Neural cell (in vitro differentiated cells): Measurements from ENCODE around the gene DUSP22.

Source experiments
- EP300 ChIP-seq: fragments of 450-650 bp; conservative IDR thresholded peaks from 2 replicates; pipeline ENCODE4 v1.6.1; 2014; ENCODE audit warnings: antibody characterized with exemption, mild to moderate bottlenecking, moderate library complexity; ENCODE audit not compliant: poor library complexity, severe bottlenecking
- EZH2 ChIP-seq: fragments of 200-600, 300-800 bp; shearing (Covaris generic), sonication (generic); IDR thresholded peaks from 2 replicates; pipeline ENCODE4 v1.6.1; 2014; ENCODE audit warnings: antibody characterized with exemption, low read length, borderline replicate concordance, mild to moderate bottlenecking; ENCODE audit not compliant: insufficient read depth, poor library complexity, severe bottlenecking
- POLR2AphosphoS5 ChIP-seq: IDR thresholded peaks from 2 replicates; pipeline ENCODE4 v1.6.1; 2012
- TF ChIP-seq, protein P1 (sequence below): fragments of 450-650 bp; IDR thresholded peaks from 2 replicates; pipeline ENCODE4 v1.5.1; 2014; ENCODE audit warnings: antibody characterized with exemption, mild to moderate bottlenecking, moderate library complexity; ENCODE audit not compliant: poor library complexity, severe bottlenecking

- TF ChIP-seq EZH2 (no peak), EP300 (no peak), POLR2AphosphoS5 (no peak)
- TF ChIP-seq, protein P1, sequence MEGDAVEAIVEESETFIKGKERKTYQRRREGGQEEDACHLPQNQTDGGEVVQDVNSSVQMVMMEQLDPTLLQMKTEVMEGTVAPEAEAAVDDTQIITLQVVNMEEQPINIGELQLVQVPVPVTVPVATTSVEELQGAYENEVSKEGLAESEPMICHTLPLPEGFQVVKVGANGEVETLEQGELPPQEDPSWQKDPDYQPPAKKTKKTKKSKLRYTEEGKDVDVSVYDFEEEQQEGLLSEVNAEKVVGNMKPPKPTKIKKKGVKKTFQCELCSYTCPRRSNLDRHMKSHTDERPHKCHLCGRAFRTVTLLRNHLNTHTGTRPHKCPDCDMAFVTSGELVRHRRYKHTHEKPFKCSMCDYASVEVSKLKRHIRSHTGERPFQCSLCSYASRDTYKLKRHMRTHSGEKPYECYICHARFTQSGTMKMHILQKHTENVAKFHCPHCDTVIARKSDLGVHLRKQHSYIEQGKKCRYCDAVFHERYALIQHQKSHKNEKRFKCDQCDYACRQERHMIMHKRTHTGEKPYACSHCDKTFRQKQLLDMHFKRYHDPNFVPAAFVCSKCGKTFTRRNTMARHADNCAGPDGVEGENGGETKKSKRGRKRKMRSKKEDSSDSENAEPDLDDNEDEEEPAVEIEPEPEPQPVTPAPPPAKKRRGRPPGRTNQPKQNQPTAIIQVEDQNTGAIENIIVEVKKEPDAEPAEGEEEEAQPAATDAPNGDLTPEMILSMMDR = no peak
Measured at GRCh38 chr6:254016-254415, 38.3 kb upstream of the DUSP22 start.
